ENCODE measurements around the gene CBX4.

CBX4 gene

DNA sequence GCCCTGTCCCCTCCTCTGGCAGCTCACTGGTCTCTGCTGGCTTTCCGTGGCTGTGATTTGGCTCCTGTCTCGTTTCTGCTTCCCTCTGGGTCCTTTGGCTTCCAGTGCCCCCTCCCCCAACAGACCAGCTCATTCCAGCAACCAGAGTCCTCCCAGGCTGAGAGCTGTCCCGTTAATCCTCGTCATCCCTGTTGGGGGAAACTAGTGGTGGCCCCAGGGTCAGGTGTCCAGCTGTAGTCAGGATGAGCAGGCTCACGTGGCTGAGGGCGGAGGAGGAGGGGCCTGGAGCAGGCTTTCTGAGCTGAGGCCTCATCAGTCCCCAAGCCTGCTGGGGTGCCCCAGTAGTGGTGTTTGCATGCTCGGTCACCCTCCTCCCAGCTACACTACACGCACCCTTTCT, 10.7 kb upstream of the CBX4 start:
- no peak for ATAC-seq

DNA sequence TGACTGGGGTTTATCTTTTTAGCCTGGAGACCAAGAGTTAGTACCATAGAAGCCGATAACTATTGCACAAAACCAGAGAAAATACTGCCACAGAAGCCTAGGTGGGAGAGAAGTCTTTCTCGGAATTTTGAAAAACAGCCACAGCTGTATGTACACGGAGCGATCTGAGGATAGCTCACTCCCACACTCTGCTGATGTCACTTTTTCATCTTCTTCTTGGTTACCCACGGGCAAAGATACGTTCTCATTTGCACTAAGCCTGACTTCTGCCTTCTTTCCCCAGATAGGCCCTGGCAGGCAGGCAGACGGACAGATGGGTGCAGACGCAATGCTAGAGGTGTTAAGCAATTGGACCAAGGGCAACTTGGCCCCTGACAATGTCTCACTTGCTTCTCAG, 9.1 kb upstream of the CBX4 start:
- TF ChIP-seq SNAI2 (CRISPR knock-in tag; IDR thresholded peaks at IDR 0.05) (no peak), RARB (CRISPR knock-in tag; IDR thresholded peaks at IDR 0.05) (no peak), ARNTL (CRISPR knock-in tag; IDR thresholded peaks at IDR 0.05; ENCODE audit: borderline replicate concordance, low read depth) (no peak), CSDC2 (CRISPR knock-in tag; IDR thresholded peaks at IDR 0.05) (no peak), GLIS3 (CRISPR knock-in tag; IDR thresholded peaks at IDR 0.05) (no peak), ZFP30 (CRISPR knock-in tag; IDR thresholded peaks at IDR 0.05) (no peak), ZNF565 (CRISPR knock-in tag; conservative IDR thresholded peaks at IDR 0.05; ENCODE audit: low read depth) (no peak)
- TF ChIP-seq, protein P1, sequence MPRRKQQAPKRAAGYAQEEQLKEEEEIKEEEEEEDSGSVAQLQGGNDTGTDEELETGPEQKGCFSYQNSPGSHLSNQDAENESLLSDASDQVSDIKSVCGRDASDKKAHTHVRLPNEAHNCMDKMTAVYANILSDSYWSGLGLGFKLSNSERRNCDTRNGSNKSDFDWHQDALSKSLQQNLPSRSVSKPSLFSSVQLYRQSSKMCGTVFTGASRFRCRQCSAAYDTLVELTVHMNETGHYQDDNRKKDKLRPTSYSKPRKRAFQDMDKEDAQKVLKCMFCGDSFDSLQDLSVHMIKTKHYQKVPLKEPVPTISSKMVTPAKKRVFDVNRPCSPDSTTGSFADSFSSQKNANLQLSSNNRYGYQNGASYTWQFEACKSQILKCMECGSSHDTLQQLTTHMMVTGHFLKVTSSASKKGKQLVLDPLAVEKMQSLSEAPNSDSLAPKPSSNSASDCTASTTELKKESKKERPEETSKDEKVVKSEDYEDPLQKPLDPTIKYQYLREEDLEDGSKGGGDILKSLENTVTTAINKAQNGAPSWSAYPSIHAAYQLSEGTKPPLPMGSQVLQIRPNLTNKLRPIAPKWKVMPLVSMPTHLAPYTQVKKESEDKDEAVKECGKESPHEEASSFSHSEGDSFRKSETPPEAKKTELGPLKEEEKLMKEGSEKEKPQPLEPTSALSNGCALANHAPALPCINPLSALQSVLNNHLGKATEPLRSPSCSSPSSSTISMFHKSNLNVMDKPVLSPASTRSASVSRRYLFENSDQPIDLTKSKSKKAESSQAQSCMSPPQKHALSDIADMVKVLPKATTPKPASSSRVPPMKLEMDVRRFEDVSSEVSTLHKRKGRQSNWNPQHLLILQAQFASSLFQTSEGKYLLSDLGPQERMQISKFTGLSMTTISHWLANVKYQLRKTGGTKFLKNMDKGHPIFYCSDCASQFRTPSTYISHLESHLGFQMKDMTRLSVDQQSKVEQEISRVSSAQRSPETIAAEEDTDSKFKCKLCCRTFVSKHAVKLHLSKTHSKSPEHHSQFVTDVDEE (CRISPR knock-in tag; IDR thresholded peaks at IDR 0.05) = no peak
- TF ChIP-seq, protein P2, sequence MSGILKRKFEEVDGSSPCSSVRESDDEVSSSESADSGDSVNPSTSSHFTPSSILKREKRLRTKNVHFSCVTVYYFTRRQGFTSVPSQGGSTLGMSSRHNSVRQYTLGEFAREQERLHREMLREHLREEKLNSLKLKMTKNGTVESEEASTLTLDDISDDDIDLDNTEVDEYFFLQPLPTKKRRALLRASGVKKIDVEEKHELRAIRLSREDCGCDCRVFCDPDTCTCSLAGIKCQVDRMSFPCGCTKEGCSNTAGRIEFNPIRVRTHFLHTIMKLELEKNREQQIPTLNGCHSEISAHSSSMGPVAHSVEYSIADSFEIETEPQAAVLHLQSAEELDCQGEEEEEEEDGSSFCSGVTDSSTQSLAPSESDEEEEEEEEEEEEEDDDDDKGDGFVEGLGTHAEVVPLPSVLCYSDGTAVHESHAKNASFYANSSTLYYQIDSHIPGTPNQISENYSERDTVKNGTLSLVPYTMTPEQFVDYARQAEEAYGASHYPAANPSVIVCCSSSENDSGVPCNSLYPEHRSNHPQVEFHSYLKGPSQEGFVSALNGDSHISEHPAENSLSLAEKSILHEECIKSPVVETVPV (CRISPR knock-in tag; IDR thresholded peaks at IDR 0.05) = no peak
- ATAC-seq = no peak

More for the DNA sequence above, 10.7 kb upstream of the CBX4 start:
- TF ChIP-seq ZNF565 (CRISPR knock-in tag; conservative IDR thresholded peaks at IDR 0.05; ENCODE audit: low read depth) (no peak), ZFP3 (CRISPR knock-in tag; IDR thresholded peaks at IDR 0.05) (no peak), ESRRG (CRISPR knock-in tag; IDR thresholded peaks at IDR 0.05) (no peak), RARB (CRISPR knock-in tag; IDR thresholded peaks at IDR 0.05) (no peak), ZNF8 (CRISPR knock-in tag; IDR thresholded peaks at IDR 0.05) (no peak), PPARA (CRISPR knock-in tag; IDR thresholded peaks at IDR 0.05; ENCODE audit: borderline replicate concordance) (no peak), TOX (CRISPR knock-in tag; IDR thresholded peaks at IDR 0.05; ENCODE audit: borderline replicate concordance) (no peak), ARNTL (CRISPR knock-in tag; IDR thresholded peaks at IDR 0.05; ENCODE audit: borderline replicate concordance, low read depth) (no peak), ZC3H10 (CRISPR knock-in tag; IDR thresholded peaks at IDR 0.05) (no peak), ISL1 (CRISPR knock-in tag; IDR thresholded peaks at IDR 0.05) (no peak), CSDC2 (CRISPR knock-in tag; IDR thresholded peaks at IDR 0.05) (no peak), ZFP30 (CRISPR knock-in tag; IDR thresholded peaks at IDR 0.05) (no peak), OSR1 (CRISPR knock-in tag; IDR thresholded peaks at IDR 0.05) (no peak)
- TF ChIP-seq, protein P3, sequence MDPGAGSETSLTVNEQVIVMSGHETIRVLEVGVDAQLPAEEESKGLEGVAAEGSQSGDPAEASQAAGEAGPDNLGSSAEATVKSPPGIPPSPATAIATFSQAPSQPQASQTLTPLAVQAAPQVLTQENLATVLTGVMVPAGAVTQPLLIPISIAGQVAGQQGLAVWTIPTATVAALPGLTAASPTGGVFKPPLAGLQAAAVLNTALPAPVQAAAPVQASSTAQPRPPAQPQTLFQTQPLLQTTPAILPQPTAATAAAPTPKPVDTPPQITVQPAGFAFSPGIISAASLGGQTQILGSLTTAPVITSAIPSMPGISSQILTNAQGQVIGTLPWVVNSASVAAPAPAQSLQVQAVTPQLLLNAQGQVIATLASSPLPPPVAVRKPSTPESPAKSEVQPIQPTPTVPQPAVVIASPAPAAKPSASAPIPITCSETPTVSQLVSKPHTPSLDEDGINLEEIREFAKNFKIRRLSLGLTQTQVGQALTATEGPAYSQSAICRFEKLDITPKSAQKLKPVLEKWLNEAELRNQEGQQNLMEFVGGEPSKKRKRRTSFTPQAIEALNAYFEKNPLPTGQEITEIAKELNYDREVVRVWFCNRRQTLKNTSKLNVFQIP (CRISPR knock-in tag; IDR thresholded peaks at IDR 0.05; ENCODE audit: borderline replicate concordance, low read depth) = no peak
- TF ChIP-seq, protein P1 (CRISPR knock-in tag; IDR thresholded peaks at IDR 0.05) = no peak
- TF ChIP-seq, protein P4, sequence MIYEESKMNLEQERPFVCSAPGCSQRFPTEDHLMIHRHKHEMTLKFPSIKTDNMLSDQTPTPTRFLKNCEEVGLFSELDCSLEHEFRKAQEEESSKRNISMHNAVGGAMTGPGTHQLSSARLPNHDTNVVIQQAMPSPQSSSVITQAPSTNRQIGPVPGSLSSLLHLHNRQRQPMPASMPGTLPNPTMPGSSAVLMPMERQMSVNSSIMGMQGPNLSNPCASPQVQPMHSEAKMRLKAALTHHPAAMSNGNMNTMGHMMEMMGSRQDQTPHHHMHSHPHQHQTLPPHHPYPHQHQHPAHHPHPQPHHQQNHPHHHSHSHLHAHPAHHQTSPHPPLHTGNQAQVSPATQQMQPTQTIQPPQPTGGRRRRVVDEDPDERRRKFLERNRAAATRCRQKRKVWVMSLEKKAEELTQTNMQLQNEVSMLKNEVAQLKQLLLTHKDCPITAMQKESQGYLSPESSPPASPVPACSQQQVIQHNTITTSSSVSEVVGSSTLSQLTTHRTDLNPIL (CRISPR knock-in tag; IDR thresholded peaks at IDR 0.05; ENCODE audit: low read depth) = no peak
- TF ChIP-seq, protein P2 (CRISPR knock-in tag; IDR thresholded peaks at IDR 0.05) = no peak
- TF ChIP-seq, protein P5, sequence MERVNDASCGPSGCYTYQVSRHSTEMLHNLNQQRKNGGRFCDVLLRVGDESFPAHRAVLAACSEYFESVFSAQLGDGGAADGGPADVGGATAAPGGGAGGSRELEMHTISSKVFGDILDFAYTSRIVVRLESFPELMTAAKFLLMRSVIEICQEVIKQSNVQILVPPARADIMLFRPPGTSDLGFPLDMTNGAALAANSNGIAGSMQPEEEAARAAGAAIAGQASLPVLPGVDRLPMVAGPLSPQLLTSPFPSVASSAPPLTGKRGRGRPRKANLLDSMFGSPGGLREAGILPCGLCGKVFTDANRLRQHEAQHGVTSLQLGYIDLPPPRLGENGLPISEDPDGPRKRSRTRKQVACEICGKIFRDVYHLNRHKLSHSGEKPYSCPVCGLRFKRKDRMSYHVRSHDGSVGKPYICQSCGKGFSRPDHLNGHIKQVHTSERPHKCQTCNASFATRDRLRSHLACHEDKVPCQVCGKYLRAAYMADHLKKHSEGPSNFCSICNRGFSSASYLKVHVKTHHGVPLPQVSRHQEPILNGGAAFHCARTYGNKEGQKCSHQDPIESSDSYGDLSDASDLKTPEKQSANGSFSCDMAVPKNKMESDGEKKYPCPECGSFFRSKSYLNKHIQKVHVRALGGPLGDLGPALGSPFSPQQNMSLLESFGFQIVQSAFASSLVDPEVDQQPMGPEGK (CRISPR knock-in tag; IDR thresholded peaks at IDR 0.05; ENCODE audit: borderline replicate concordance) = no peak

Data from SK-N-SH treated with all-trans-retinoic acid at 6 μM for 48 hours (cell line).